HG03378 (cell line): ENCODE data around the gene PDS5A.
"Not testable (repeated sequence)": the region's sequence is repeated elsewhere in the genome, so short reads cannot be mapped to it uniquely, and the experiment has no call there.

Experiments
- ATAC-seq: cut with Tn5 transposase; IDR thresholded peaks from one replicate; pipeline ENCODE4 v1.9.1; 2021; ENCODE audit warnings: mild to moderate bottlenecking, moderate library complexity; ENCODE audit not compliant: unreplicated experiment

Gene PDS5A

DNA sequence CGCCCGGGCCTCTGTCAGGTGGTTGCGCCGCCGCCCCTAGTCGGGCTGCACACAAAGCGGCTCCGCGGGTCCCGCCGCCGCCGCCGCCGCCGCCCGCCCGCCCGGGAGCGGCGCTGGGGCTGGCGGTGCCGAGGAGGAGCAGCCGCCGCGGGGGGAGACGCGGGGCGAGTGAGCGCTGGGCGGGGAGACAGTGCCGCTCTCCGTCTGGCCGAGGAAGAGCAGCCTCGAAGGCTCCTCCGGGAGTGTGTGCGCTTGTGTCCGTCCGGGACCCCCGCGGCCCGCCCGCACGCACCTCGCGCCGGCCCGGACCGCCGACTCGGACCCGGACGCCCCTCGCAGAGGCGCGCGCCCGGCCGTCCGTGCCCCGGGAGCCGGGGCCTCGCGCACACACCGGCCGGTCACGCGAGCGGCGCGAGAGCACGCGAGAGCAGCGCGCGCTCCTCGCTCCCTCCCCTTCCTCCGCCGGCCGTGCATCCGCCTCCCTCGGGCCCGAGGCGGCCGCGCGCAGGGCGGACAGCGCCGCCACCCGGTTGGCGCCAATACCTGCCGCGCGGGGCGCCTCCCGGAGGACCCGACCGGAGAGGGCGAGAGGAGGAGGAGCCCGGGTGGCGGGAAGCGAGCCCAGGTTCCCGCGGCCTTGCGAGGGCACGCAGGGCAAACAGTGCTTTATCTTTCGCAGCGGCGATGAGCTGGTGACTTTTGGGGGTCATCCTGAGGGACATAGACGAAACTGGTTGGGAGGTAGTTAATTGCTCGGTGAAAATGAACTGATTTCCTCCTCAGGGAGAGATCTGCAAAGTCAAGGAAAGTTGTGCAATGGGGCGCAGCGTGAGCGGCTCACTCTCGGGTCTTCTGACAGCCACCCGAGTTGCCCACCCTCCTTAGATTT is at the start of gene PDS5A:
TSS of gene PDS5A (minus strand) at position 423 of the 889 bp plus-strand sequence. CDS start 1,334 bp downstream, outside the sequence.
- ATAC-seq: peak; percentile 54

GRCh38 chr4:40024049-40024448 is 46.3 kb upstream of the PDS5A start:
- not testable (repeated sequence) for ATAC-seq

DNA sequence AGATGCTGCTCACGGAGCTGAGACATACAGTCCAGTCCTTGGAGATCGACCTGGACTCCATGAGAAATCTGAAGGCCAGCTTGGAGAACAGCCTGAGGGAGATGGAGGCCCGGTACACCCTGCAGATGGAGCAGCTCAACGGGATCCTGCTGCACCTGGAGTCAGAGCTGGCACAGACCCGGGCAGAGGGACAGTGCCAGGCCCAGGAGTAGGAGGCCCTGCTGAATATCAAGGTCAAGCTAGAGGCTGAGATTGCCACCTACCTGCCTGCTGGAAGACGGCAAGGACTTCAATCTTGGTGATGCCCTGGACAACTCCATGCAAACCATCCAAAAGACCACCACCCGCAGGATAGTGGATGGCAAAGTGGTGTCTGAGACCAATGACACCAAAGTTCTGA is 43.4 kb upstream of the PDS5A start:
- ATAC-seq: not testable (repeated sequence)

DNA sequence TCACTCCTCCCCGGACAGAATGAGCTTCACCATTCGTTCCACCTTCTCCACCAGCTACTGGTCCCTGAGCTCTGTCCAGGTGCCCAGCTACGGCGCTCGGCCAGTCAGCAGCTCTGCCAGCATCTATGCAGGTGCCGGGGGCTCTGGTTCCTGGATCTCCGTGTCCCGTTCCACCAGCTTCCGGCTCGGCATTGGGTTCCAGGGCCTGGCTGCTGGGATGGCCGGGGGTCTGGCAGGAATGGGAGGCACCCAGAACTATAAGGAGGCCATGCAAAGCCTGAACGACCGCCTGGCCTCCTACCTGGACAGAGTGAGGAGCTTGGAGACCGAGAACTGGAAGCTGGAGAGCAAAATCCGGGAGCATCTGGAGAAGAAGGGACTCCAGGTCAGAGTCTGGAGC is 42.5 kb upstream of the PDS5A start:
- ATAC-seq: no peak

GRCh38 chr4:40016007-40016406 is 38.3 kb upstream of the PDS5A start:
- ATAC-seq: no peak

- no peak for ATAC-seq
These were observed 26.3 kb upstream of the PDS5A start for GRCh38 chr4:40003986-40004385.

DNA sequence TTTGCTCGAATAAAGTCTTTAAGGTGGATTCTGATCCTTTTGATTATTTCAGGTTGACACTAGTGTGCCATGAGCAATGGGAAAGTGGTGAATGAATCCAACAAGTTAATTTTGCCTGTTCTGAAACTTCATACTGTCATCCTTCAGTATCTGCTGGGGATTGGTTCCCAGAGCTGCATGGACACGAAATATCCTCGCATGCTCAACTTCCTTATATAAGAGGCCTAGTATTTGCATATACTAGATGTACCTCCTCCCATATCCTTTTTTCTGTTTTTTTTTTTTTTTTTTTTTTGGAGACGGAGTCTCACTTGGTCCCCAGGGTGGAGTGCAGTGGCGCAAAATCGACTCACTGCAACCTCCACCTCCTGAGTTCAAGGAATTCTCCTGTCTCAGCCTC is 23.0 kb upstream of the PDS5A start:
- ATAC-seq: no peak

- no peak for ATAC-seq
These were observed 21.1 kb upstream of the PDS5A start for GRCh38 chr4:39998659-39999345.

DNA sequence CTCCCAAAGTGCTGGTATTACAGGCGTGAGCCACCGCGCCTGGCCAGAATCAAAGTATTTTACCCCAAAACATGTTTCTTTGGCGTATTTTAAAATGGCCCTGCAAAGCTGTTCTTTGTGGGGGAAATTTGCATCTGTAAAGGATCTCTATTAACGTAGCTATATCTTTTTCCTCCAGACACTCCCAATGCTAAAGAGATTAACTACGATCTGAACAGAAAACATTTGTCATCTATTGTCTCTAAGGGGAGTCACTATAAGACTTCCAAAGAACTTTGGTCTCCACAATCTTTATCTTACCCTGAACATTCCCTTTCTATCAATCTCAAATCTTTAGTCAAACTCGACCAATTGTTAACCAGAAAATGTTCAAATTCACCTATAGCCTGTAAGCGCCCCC is 19.1 kb upstream of the PDS5A start:
- no peak for ATAC-seq

DNA sequence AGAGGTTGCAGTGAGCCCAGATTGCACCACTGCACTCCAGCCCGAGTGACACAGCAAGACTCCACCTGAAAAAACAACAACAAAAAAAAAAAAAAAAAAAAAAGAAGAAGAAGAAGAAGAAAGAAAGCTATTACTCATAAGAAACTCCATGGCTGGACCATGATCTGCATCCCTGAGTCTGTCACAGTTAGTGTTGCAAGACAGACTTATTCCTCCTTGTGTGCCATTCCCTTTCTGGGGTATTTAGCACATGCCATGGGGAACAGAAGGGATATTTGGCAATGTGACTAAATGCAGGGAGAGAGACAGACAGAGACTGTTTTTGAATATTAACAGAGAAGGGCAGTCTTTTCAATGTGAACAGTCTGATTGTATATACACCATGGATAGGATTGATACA is 16.7 kb upstream of the PDS5A start:
- ATAC-seq: no peak

- not testable (repeated sequence) for ATAC-seq
These were observed 11.7 kb upstream of the PDS5A start for GRCh38 chr4:39989381-39989780.

DNA sequence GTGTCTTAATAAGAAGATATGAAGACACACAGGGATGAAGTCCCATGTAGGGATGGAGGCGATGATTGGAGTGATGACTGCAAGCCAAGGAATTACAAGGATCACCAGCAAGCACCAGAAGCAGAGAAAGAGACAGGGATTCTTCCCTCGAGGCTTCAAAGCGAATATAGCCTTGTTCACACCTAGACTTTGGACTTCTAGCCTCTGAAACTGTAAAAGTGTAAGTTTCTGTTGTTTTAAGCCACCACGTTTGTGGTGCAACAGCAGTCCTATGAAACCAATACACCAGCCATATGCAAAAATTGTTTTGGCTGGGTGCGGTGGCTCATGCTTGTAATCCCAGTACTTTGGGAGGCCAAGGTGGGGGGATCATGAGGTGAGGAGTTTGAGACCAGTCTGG is 9.8 kb upstream of the PDS5A start:
- ATAC-seq: no peak

DNA sequence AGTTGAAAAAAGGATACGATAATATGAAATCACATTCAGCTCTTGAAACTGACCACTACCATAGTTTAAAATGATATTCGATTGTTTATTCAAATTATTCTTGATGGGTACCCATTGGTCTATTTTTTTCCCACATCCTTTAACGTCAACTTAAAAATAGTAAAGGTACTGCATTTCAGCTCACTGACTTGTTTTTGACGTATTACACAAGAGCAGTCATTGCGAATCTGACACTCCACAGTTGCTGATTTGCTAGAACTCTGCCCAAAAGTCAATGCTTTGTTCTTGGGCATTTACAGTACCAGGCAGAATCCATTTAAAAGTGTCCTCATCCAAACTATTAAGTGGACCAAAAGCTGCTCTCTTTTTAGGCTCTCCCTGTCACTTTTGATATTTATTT is 1.2 kb upstream of the PDS5A start:
- no peak for ATAC-seq

- no peak for ATAC-seq
These were observed 666 bp upstream of the PDS5A start for GRCh38 chr4:39978378-39978775.

- peak; percentile 14 for ATAC-seq
These were observed 694 bp downstream of the PDS5A start for GRCh38 chr4:39976945-39977488.

- ATAC-seq: peak; percentile 37
These were observed 1.4 kb downstream of the PDS5A start for GRCh38 chr4:39976141-39976944.

- no peak for ATAC-seq
These were observed 2.1 kb downstream of the PDS5A start for GRCh38 chr4:39975488-39976089.

GRCh38 chr4:39973052-39973451 is 4.7 kb downstream of the PDS5A start:
- not testable (repeated sequence) for ATAC-seq

- ATAC-seq: no peak
These were observed 6.8 kb downstream of the PDS5A start for GRCh38 chr4:39970671-39971640.
